ENCODE data around the gene CERK. TPM values are rescaled to one million over a fixed set of nuclear protein-coding genes. Genes with fewer than 3 reads are reported as not detected.

Gene CERK
- total and polyA plus RNA-seq, 2 of the 8 experiments (the other 6 are each of a cell fraction or from before 2014, with no cell fraction given) = 26.6 to 59.0 TPM

DNA sequence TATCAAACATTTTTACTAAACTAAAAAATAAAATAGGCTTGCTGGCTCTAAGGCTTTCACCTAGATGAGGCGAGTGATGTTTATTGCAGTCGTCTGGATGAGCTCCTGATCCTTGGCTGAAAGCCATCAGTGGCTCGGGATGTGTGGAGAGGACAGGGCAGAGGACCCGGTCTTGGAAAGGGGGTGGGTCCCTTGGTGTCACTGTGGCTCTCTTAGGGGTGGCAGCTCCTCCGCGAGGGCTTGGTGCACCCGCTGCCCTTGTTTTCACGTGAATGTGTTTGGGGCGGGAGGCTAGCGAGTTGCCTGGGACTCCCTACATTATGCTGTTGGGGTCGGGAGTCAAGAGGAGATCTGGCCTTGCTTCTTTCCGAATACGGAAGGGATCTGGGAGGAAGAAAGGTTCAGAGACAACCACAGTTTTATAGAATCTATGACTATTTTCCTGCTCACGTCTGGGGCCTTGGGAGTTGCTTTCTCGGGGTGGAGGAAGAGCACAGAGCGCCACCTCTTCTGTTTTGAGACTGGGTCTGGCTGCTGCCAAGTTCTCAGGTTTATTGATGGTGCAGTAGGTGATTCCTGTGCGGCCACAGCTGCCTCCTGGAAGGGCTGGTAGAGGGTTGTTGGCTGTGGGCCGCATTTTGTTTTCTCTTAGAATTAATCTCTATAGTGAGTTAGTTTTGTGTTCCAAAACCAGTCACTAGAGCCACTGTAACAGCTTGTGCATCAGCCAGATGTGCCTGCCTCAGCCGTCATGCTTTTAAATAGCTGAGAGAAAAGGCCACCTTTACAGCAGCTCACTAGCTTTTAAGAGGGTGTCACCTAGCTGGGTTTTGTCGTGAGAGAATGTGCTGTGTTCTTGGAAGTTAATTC, 37.2 kb upstream of the CERK start:
- POLR2A ChIA-PET (ENCODE audit: partially characterized antibody) = interaction anchor here (6.0 kb wide), 1 partner anchor 13 kb away, joined by 41 read pairs; the partner anchor contains the start of gene TBC1D22A
- FAIRE-seq = no peak
- H2AK5ac ChIP-seq (ENCODE audit: low read depth, low read length) = no peak overlapping the region
- TF ChIP-seq ASH2L (IDR thresholded peaks at IDR 0.05; ENCODE audit: low read length) (no peak), JUN (IDR thresholded peaks at IDR 0.05; ENCODE audit: low read depth, low read length) (no peak), BACH1 (IDR thresholded peaks at IDR 0.05; ENCODE audit: low read length) (no peak), RNF2 (IDR thresholded peaks at IDR 0.05; ENCODE audit: borderline replicate concordance, low read depth, low read length, missing control alignments, poor library complexity, severe bottlenecking) (no peak), RAD21 (IDR thresholded peaks at IDR 0.05 in 1 of 2, conservative IDR thresholded peaks at IDR 0.05 in 1 of 2; ENCODE audit: low read depth in 2 of 2, low read length in 2 of 2) (no peak), TAF1 (IDR thresholded peaks at IDR 0.05; ENCODE audit: low read depth, low read length) (no peak), POLR2AphosphoS5 (IDR thresholded peaks at IDR 0.05; ENCODE audit: low read depth, low read length) (no peak), BCL11A (IDR thresholded peaks at IDR 0.05; ENCODE audit: low read depth in 2 of 2, low read length in 2 of 2) (no peak), KDM1A (IDR thresholded peaks at IDR 0.05; ENCODE audit: borderline replicate concordance, low read length) (no peak), SP4 (IDR thresholded peaks at IDR 0.05; ENCODE audit: low read length) (no peak)
- TF ChIP-seq, protein P1, sequence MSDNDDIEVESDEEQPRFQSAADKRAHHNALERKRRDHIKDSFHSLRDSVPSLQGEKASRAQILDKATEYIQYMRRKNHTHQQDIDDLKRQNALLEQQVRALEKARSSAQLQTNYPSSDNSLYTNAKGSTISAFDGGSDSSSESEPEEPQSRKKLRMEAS (IDR thresholded peaks at IDR 0.05) = no peak

More for the DNA sequence above, 37.2 kb upstream of the CERK start:
- Histone ChIP-seq H2BK120ac (replicated peaks; ENCODE audit: low read depth, low read length) (no peak overlapping the region), H3K79me2 (ENCODE audit: control insufficient read depth in 1 of 2, insufficient read depth in 2 of 2, low read length in 2 of 2) (peaks cover 0 to 63% of the 10 kb centered on the region in 2 experiments; a peak in 2 of 4 replicates), H3K79me1 (ENCODE audit: low read depth, low read length) (peaks cover 13% of the 10 kb centered on the region), H3K4ac (replicated peaks; ENCODE audit: insufficient read length, low read depth, low read length) (no peak overlapping the region), H3K36me3 (ENCODE audit: control insufficient read depth in 2 of 4, insufficient read depth in 4 of 4, low read length in 3 of 4) (no peaks in the 10 kb centered on the region), H3K4me3 (ENCODE audit: extremely low read depth in 1 of 4, insufficient read depth in 2 of 4, low read depth in 3 of 4, low read length in 4 of 4) (no peak overlapping the region), H3K56ac (replicated peaks; ENCODE audit: insufficient read length, low read depth, low read length) (no peak overlapping the region), H3K27me3 (replicated peaks in 1 of 4; ENCODE audit: control insufficient read depth in 3 of 4, extremely low read depth in 1 of 4, insufficient read depth in 3 of 4, low read length in 3 of 4) (no peaks in the 10 kb centered on the region), H3K9ac (replicated peaks in 1 of 4; ENCODE audit: extremely low read depth in 1 of 4, low read depth in 3 of 4, low read length in 3 of 4) (no peak overlapping the region; a peak in 1 of 7 replicates), H2BK12ac (ENCODE audit: low read depth, low read length) (0 out of 2 replicates have a peak overlapping the region, but pooled peaks have one; percentile 75), H2AFZ (ENCODE audit: low read length) (no peak overlapping the region), H3K4me2 (ENCODE audit: insufficient read depth in 1 of 2, low read depth in 2 of 2, low read length in 2 of 2) (peak overlapping the region in 1 of 2 experiments; percentile 11; a peak in 1 of 4 replicates), H4K91ac (replicated peaks; ENCODE audit: insufficient read length, low read length) (no peak overlapping the region), H4K20me1 (replicated peaks in 1 of 2; ENCODE audit: control insufficient read depth in 1 of 2, insufficient read depth in 2 of 2, low read length in 2 of 2) (peaks cover 3 to 14% of the 10 kb centered on the region in 2 experiments), H2BK20ac (ENCODE audit: low read length) (no peak overlapping the region), H3K18ac (ENCODE audit: extremely low read depth, low read length) (no peak overlapping the region), H3K23ac (ENCODE audit: insufficient read length) (no peak overlapping the region), H3K4me1 (replicated peaks in 1 of 4; ENCODE audit: control insufficient read depth in 3 of 4, insufficient read depth in 4 of 4, low read length in 3 of 4) (peaks cover 0 to 13% (median 7%) of the 10 kb centered on the region in 4 experiments; a peak in 6 of 7 replicates), H3K14ac (ENCODE audit: insufficient read length) (no peak overlapping the region), H3K9me3 (ENCODE audit: insufficient read depth in 2 of 2, low read depth in 1 of 2, low read length in 1 of 2) (no peaks in the 10 kb centered on the region), H4K8ac (ENCODE audit: extremely low read depth, insufficient read depth, low read length) (peak overlapping the region; percentile 62), H3K27ac (ENCODE audit: low read depth, low read length) (no peak overlapping the region), H2BK5ac (ENCODE audit: low read depth, low read length) (no peak overlapping the region; the same call in 1 of the 2 replicates), H2BK15ac (ENCODE audit: low read length) (no peak overlapping the region), H3K23me2 (ENCODE audit: low read depth, low read length) (no peaks in the 10 kb centered on the region), H4K5ac (ENCODE audit: insufficient read length, low read depth, low read length) (no peak overlapping the region)
- DNase-seq (ENCODE audit: low read depth in 1 of 2, low spot score in 2 of 2) = no peak
- 87% methylated on average over 20 of the region's 20 CpGs; no CpG with 5 or more reads in 1 of the 2 experiments for WGBS, 2 experiments (ENCODE audit: extremely low coverage in 1 of 2, insufficient coverage in 1 of 2, insufficient read length in 1 of 2, insufficient replicate concordance in 2 of 2, low coverage in 1 of 2, low lambda C conversion rate in 2 of 2, missing lambda C conversion rate in 1 of 2)
- CTCF ChIA-PET (ENCODE audit: partially characterized antibody) = interaction anchor here (0.5 to 2.4 kb wide), 7 partner anchors 14 to 659 kb away, joined by 3 to 15 read pairs (median 5); no protein-coding TSS in a partner anchor

Data from H1 (cell line).